NOMO-1 treated with dmso at 0.1 percent for 144 hours (cell line): ENCODE results near the gene MIGA1.
"Not testable (repeated sequence)": the region's sequence is repeated elsewhere in the genome, so short reads cannot be mapped to it uniquely, and the experiment has no call there.

Source experiments
- DNase-seq: peaks from one replicate; lab custom pipeline; 2025; ENCODE audit not compliant: unreplicated experiment; lab: John Stamatoyannopoulos, UW

The MIGA1 gene

GRCh38 chr1:77797991-77798390, 18.5 kb downstream of the MIGA1 start:
- DNase-seq, result no peak

GRCh38 chr1:77802026-77802425, 22.6 kb downstream of the MIGA1 start:
- DNase-seq, result no peak

GRCh38 chr1:77803371-77803770, 23.9 kb downstream of the MIGA1 start:
- DNase-seq, result no peak

- not testable (repeated sequence) for DNase-seq
These were observed 30.5 kb downstream of the MIGA1 start for GRCh38 chr1:77809787-77810462.

- not testable (repeated sequence) for DNase-seq
These were observed 32.1 kb downstream of the MIGA1 start for GRCh38 chr1:77811589-77811988.

- DNase-seq, result no peak
These were observed 38.1 kb downstream of the MIGA1 start for GRCh38 chr1:77817368-77818209.

- DNase-seq, result no peak
These were observed 40.7 kb downstream of the MIGA1 start for GRCh38 chr1:77820121-77820520.

GRCh38 chr1:77824079-77824478, 44.6 kb downstream of the MIGA1 start:
- DNase-seq, result no peak

- no peak for DNase-seq
These were observed 45.2 kb downstream of the MIGA1 start for GRCh38 chr1:77824694-77825093.

GRCh38 chr1:77825131-77825709, 45.8 kb downstream of the MIGA1 start:
- DNase-seq, result peak; percentile 54

GRCh38 chr1:77826851-77827250, 47.4 kb downstream of the MIGA1 start:
- DNase-seq, result not testable (repeated sequence)

- no peak for DNase-seq
These were observed 48.6 kb downstream of the MIGA1 start for GRCh38 chr1:77828098-77828497.

GRCh38 chr1:77829851-77830250, 50.4 kb downstream of the MIGA1 start:
- no peak for DNase-seq

- DNase-seq, result no peak
These were observed 51.5 kb downstream of the MIGA1 start for GRCh38 chr1:77830946-77831345.

- no peak for DNase-seq
These were observed 52.1 kb downstream of the MIGA1 start for GRCh38 chr1:77831566-77831965.

GRCh38 chr1:77831976-77832711, 52.7 kb downstream of the MIGA1 start:
- DNase-seq, result no peak

- DNase-seq, result no peak
These were observed 53.5 kb downstream of the MIGA1 start for GRCh38 chr1:77832901-77833300.

- no peak for DNase-seq
These were observed 54.2 kb downstream of the MIGA1 start for GRCh38 chr1:77833521-77834100.

GRCh38 chr1:77834771-77835334, 55.4 kb downstream of the MIGA1 start:
- no peak for DNase-seq

- no peak for DNase-seq
These were observed 62.1 kb downstream of the MIGA1 start for GRCh38 chr1:77841574-77841973.

- no peak for DNase-seq
These were observed 66.5 kb downstream of the MIGA1 start for GRCh38 chr1:77845951-77846350.
